K562 (cell line): ENCODE results near the gene INPP4B. TPM values are rescaled to one million over a fixed set of nuclear protein-coding genes. Genes with fewer than 3 reads are reported as not detected.

Source experiments
- ATAC-seq: fragments of 200-7000 bp; cut with Tn5 transposase; 3 replicates; pipeline ENCODE4 v1.9.1; 2020; ENCODE audit warnings: moderate library complexity
- BruUV-seq: library from RNA; stranded (reverse); fragments of 400-500 nt; replicated peaks from 2 replicates; lab custom pipeline; 2021; lab: Mats Ljungman, UMichigan
- CTCF ChIA-PET: fragments of 300-600 bp; formaldehyde crosslinking; extraction: SDS; loops from one replicate; lab custom pipeline; 2021; ENCODE audit warnings: low intra/inter-chr PET ratio; lab: Yijun Ruan, JAX
- POLR2A ChIA-PET: fragments of 300-600, 350-650 bp; sonication (Branson Sonifier 250); formaldehyde crosslinking; extraction: SDS; loops from one replicate; lab custom pipeline; 2021; ENCODE audit warnings: antibody characterized with exemption, inconsistent platforms; lab: Yijun Ruan, JAX
- DNase-seq, 4 experiments: peaks; one replicate each; pipeline versions ENCODE4 v3.0.0 to v3.0.0-alpha.2; 2011 to 2018; ENCODE audit warnings: low spot score in 3 of 4, mixed read lengths in 3 of 4; ENCODE audit errors: extremely low read depth in 1 of 4
- FAIRE-seq: peaks from 2 replicates; lab custom pipeline; 2011; peaks lifted over from hg19 to GRCh38; lab: Jason Lieb, UNC
- H2AFZ ChIP-seq: 2 replicates; pipeline ENCODE4 v1.6.0; 2011; ENCODE audit warnings: low read depth, low read length, control low read depth, inconsistent platforms
- H3K27ac ChIP-seq: fragments of 200-600 bp; 3 replicates; pipeline ENCODE4 v1.8.0; 2011; ENCODE audit warnings: low read depth, mild to moderate bottlenecking, control low read depth, inconsistent platforms, low read length, moderate library complexity, mixed read lengths; ENCODE audit errors: extremely low read depth
- H3K27me3 ChIP-seq, 2 experiments: fragments of 300-600 bp in 1 of 2; 2 replicates in 1 of 2; 3 replicates in 1 of 2; pipeline versions ENCODE4 v1.6.0 to v1.8.0; 2011; ENCODE audit warnings: inconsistent platforms in 2 of 2, low read length in 2 of 2, mild to moderate bottlenecking in 1 of 2, mixed read lengths in 1 of 2, moderate library complexity in 1 of 2; ENCODE audit not compliant: control insufficient read depth in 2 of 2, insufficient read depth in 2 of 2
- H3K36me3 ChIP-seq: fragments of 300-600 bp; 3 replicates; pipeline ENCODE4 v1.8.0; 2011; ENCODE audit warnings: mild to moderate bottlenecking, low read length, inconsistent platforms; ENCODE audit not compliant: control insufficient read depth, insufficient read depth
- H3K4me1 ChIP-seq, 2 experiments: fragments of 200-600 bp in 1 of 2; replicated peaks in 1 of 2; 2 replicates in 1 of 2; 3 replicates in 1 of 2; pipeline versions ENCODE4 v1.5.1 to v1.8.0; 2011; ENCODE audit warnings: inconsistent platforms in 2 of 2, low read length in 2 of 2, mild to moderate bottlenecking in 1 of 2, mixed read lengths in 1 of 2, moderate library complexity in 1 of 2; ENCODE audit not compliant: control insufficient read depth in 2 of 2, insufficient read depth in 2 of 2
- H3K4me2 ChIP-seq: 2 replicates; pipeline ENCODE4 v1.6.1; 2011; ENCODE audit warnings: low read length, control low read depth, inconsistent platforms, mixed read lengths; ENCODE audit not compliant: insufficient read depth
- H3K4me3 ChIP-seq: fragments of 200-600 bp; sonication (generic), shearing (Covaris generic); 2 replicates; pipeline ENCODE4 v1.5.1; 2016; ENCODE audit warnings: control low read depth, inconsistent platforms
- H3K79me2 ChIP-seq: fragments of 200-600 bp; 3 replicates; pipeline ENCODE4 v1.8.0; 2011; ENCODE audit warnings: low read length, inconsistent platforms; ENCODE audit not compliant: control insufficient read depth, insufficient read depth
- H3K9ac ChIP-seq, 2 experiments: 2 replicates each; pipeline versions ENCODE4 v1.6.0 to v1.6.1; 2011; ENCODE audit warnings: low read depth in 2 of 2, low read length in 2 of 2, control low read depth in 1 of 2, inconsistent platforms in 1 of 2, mild to moderate bottlenecking in 1 of 2, mixed read lengths in 1 of 2; ENCODE audit not compliant: insufficient read depth in 1 of 2
- H3K9me1 ChIP-seq: one replicate; pipeline ENCODE4 v1.6.0; 2011; ENCODE audit warnings: inconsistent platforms, mild to moderate bottlenecking, low read length, moderate library complexity; ENCODE audit not compliant: control insufficient read depth, insufficient read depth
- H3K9me3 ChIP-seq: replicated peaks from 2 replicates; pipeline ENCODE4 v1.5.1; 2011; ENCODE audit warnings: low read depth, low read length, inconsistent platforms; ENCODE audit not compliant: control insufficient read depth, insufficient read depth
- H4K20me1 ChIP-seq: replicated peaks from 2 replicates; pipeline ENCODE4 v1.6.1; 2011; ENCODE audit warnings: low read length, inconsistent platforms, mixed read lengths; ENCODE audit not compliant: control insufficient read depth, insufficient read depth
- DDX20 ChIP-seq: fragments of 450-650 bp; IDR thresholded peaks from 2 replicates; pipeline ENCODE4 v1.6.1; 2016; ENCODE audit warnings: missing genetic modification characterization, low read depth, mild to moderate bottlenecking, missing compliant biosample characterization, moderate library complexity
- FOXA3 ChIP-seq, 2 experiments: fragments of 450-650 bp in 1 of 2; sonication (generic) in 1 of 2; formaldehyde crosslinking; IDR thresholded peaks in 1 of 2; conservative IDR thresholded peaks in 1 of 2; 2 replicates each; pipeline versions ENCODE4 v1.4.0 to v1.8.0; 2020 to 2022; ENCODE audit warnings: mild to moderate bottlenecking in 2 of 2, missing genetic modification reagents in 1 of 2
- POLR2G ChIP-seq: fragments of 200-400 bp; formaldehyde crosslinking; IDR thresholded peaks from 2 replicates; pipeline ENCODE4 v1.6.1; 2017; ENCODE audit warnings: low read depth, mild to moderate bottlenecking, antibody characterized with exemption, low read length, moderate library complexity
- RBM17 ChIP-seq: fragments of 200-400 bp; formaldehyde crosslinking; IDR thresholded peaks from 2 replicates; pipeline ENCODE4 v1.6.1; 2017; ENCODE audit warnings: low read depth, mild to moderate bottlenecking, low read length, borderline replicate concordance
- SRSF7 ChIP-seq: fragments of 200-400 bp; formaldehyde crosslinking; optimal IDR thresholded peaks from 2 replicates; pipeline ENCODE3; 2017; ENCODE audit warnings: mild to moderate bottlenecking, low read depth, low read length
- TOE1 ChIP-seq, 2 experiments: fragments of 450-650 bp in 1 of 2; sonication (generic) in 1 of 2; formaldehyde crosslinking in 1 of 2; IDR thresholded peaks; 2 replicates each; pipeline versions ENCODE4 v1.7.1 to v1.8.0; 2016 to 2022; ENCODE audit warnings: borderline replicate concordance in 2 of 2, mild to moderate bottlenecking in 2 of 2, antibody characterized with exemption in 1 of 2, inconsistent platforms in 1 of 2, low read depth in 1 of 2, missing genetic modification reagents in 1 of 2, moderate library complexity in 1 of 2
- WHSC1 ChIP-seq: IDR thresholded peaks from one replicate; pipeline ENCODE4 v1.6.1; 2012; ENCODE audit warnings: low read length, control low read depth, inconsistent platforms
- ZC3H4 ChIP-seq: sonication (generic); formaldehyde crosslinking; IDR thresholded peaks from 2 replicates; pipeline ENCODE4 v1.9.0; 2021; ENCODE audit warnings: missing genetic modification reagents, borderline replicate concordance
- ZC3H8 ChIP-seq: fragments of 450-650 bp; IDR thresholded peaks from 2 replicates; pipeline ENCODE4 v1.6.1; 2017
- ZNF253 ChIP-seq: fragments of 250-450 bp; sonication (Bioruptor Pico); conservative IDR thresholded peaks from 2 replicates; pipeline ENCODE4 v1.6.1; 2021; ENCODE audit warnings: mild to moderate bottlenecking
- ZNF384 ChIP-seq: IDR thresholded peaks from 2 replicates; pipeline ENCODE4 v1.6.1; 2012; ENCODE audit warnings: low read depth, low read length, improper control_type of control experiment
- ZNF408 ChIP-seq: fragments of 250-450 bp; sonication (Bioruptor Pico); IDR thresholded peaks from 2 replicates; pipeline ENCODE4 v1.4.0; 2020; ENCODE audit warnings: low read depth, mild to moderate bottlenecking, moderate library complexity
- ZNF785 ChIP-seq: fragments of 250-450 bp; sonication (Bioruptor Pico); IDR thresholded peaks from 2 replicates; pipeline ENCODE4 v1.4.0; 2020; ENCODE audit warnings: mild to moderate bottlenecking
- WGBS: fragments of 100-300 bp; shearing (Covaris generic); methylation state at CpG from one replicate; pipeline ENCODE4 v1.1.6; 2016; ENCODE audit warnings: low coverage, mixed read lengths; ENCODE audit not compliant: insufficient coverage; ENCODE audit errors: missing lambda C conversion rate; 5-methylcytosine and 5-hydroxymethylcytosine counted together
- in situ Hi-C: fragments of 300-500 bp; cut with MboI; formaldehyde crosslinking; loops from 4 replicates; pipeline ENCODE4 v1.15.0; 2018; ENCODE audit warnings: inconsistent platforms, mixed read lengths
- intact Hi-C: fragments of 100-400 bp; cut with micrococcal nuclease; formaldehyde crosslinking; loops from 2 replicates; pipeline ENCODE4 v1.14.2; 2022
- polyA plus RNA-seq, 8 experiments: library from polyadenylated mRNA; depleted of rRNA in 4 of 8; stranded (reverse) in 5 of 8; unstranded in 3 of 8; fragments of >200 nt; fragmentation: Nextera tagmentation in 2 of 8; fragmentation: Illumina TruSeq in 1 of 8; extraction: Ambion mirVana in 2 of 8; extraction: Trizol in 1 of 8; gene quantifications; 2 replicates each; pipeline versions ENCODE4 v1.2.1 to v1.2.3, GENCODE V29; 2011 to 2014; ENCODE audit warnings: inconsistent platforms in 1 of 8, missing spikeins in 1 of 8
- total RNA-seq, 7 experiments: library from RNA; depleted of rRNA in 6 of 7; stranded (reverse); fragments of >200 nt in 6 of 7; fragmentation: Illumina TruSeq in 2 of 7; extraction: Trizol in 2 of 7; gene quantifications; 2 replicates each; pipeline versions ENCODE4 v1.2.1 to v1.2.3, GENCODE V29; 2011 to 2021; ENCODE audit warnings: low replicate concordance in 1 of 7

INPP4B gene
- total and polyA plus RNA-seq, 9 of the 15 experiments (the other 6 are each of a cell fraction or from before 2014, with no cell fraction given), result 0.04 to 0.11 TPM; not detected in 7

DNA sequence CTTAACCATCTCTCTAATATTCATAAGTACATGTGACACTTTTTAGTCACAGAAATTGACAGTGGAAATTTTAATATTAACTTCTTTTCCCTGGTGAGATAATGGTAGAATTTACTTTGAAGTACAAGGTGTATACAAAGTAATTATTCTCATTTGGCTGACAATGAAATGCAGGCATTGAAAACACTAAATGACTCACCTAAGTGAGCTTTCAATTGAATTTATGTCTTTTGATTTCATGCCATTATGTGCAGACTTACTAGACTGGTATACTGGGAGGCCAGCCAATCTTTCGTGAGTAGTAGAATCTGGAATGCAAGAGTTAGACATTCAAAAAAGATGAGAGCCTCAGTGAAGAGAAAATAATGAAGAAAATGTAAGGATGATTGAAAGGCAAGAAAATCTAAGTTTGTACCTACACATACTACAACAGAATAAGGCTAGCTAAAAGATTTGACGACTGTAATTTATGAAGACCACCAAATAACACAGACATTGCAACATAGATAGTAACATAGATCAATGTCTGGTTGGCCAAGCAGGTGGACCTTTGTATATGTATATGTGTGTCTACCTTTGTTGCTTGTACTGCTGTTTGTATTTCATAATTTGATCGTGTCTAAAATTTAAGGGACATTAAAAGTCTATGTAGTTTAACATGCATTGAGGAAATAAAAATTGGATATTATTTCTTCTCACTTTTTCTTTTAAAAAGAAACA lies 750.1 kb downstream of the INPP4B start:
- no peaks in the 10 kb centered on the region for H4K20me1 ChIP-seq
- BruUV-seq, result no TSS peak
- TF ChIP-seq TOE1 (IDR thresholded peaks at IDR 0.05; ENCODE audit: borderline replicate concordance) (no peak), TOE1 (CRISPR knock-in tag; IDR thresholded peaks at IDR 0.05; ENCODE audit: borderline replicate concordance, low read depth) (no peak), ZNF384 (no peak), FOXA3 (CRISPR knock-in tag; conservative IDR thresholded peaks at IDR 0.05 in 1 of 2, IDR thresholded peaks at IDR 0.05 in 1 of 2) (no peak), ZC3H8 (no peak), ZC3H4 (CRISPR knock-in tag) (no peak), ZNF408 (no peak), WHSC1 (no peak), POLR2G (no peak), SRSF7 (no peak), ZNF253 (CRISPR knock-in tag) (no peak), RBM17 (no peak), ZNF785 (CRISPR knock-in tag) (no peak), DDX20 (tag) (no peak)
- ATAC-seq (no peak), FAIRE-seq (no peak), DNase-seq (no peak)
- H3K9me3 ChIP-seq, result no peaks in the 10 kb centered on the region
- ChIA-PET CTCF (no interaction called here), POLR2A (no interaction called here)
- intact Hi-C loops, result no loop called here
- H3K4me3 ChIP-seq, result no peak overlapping the region
- H3K27ac ChIP-seq, result no peak overlapping the region
- no peaks in the 10 kb centered on the region for H3K36me3 ChIP-seq
- H3K4me2 ChIP-seq, result no peak overlapping the region
- in situ Hi-C loops, result no loop called here
- no peaks in the 10 kb centered on the region for H3K9me1 ChIP-seq
- H3K4me1 ChIP-seq, result no peaks in the 10 kb centered on the region
- no peak overlapping the region for H2AFZ ChIP-seq
- H3K79me2 ChIP-seq, result no peaks in the 10 kb centered on the region
- no peak overlapping the region for H3K9ac ChIP-seq
- no peaks in the 10 kb centered on the region for H3K27me3 ChIP-seq
- WGBS, result 4% methylated on average over 3 of the region's 3 CpGs
